ENCODE data around the gene FHIT.
"Not testable (repeated sequence)": the region's sequence is repeated elsewhere in the genome, so short reads cannot be mapped to it uniquely, and the experiment has no call there.

Gene FHIT

DNA sequence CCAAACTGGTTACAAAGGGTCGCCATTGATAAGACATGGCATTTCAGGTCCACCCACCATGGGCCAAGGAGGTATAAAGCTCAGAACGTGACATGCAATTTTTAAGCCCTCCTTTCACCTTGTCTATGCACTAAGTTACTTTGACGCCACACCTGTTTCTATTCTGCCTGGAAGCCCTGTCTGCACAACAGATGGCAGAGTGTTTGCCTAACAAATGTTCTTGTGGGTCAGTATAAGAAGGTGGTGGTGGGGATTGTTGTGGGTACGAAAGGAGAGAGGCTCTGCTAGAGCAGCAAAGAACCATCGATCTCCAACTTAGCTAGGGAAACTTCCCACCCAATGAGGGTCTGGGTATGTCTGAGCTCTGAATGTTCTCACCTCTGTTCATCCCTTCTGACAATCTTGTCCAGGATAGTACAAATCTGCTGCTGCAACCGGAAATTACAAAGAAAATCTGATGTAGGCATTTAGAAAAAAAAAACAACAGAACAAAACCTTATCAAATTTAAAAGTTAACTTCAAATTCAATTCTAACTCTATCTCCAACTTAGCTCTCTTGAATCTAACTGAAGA, 1256.4 kb downstream of the FHIT start:
- no peak for DNase-seq (ENCODE audit: low read depth)

GRCh38 chr3:59992578-59992977, 1258.7 kb downstream of the FHIT start:
- no peak for DNase-seq (ENCODE audit: low read depth)

DNA sequence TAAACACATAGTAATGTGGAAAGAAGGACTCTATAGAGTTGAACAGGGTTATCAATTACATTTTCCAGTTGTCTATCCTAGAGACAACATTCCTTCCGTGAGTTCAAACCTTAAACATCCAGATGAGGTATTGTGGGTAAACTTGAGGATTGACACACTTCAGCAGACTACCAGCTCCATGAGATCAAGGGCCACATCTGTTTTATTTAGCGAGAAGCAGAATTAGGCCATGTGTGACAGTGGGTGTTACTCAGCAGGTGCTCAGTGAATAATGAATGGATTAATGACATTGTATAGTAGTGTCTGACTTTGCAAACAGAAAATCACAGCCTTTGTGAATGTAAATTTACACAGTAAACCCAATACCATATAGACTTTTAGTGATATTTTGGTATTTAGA, 1260.3 kb downstream of the FHIT start:
- DNase-seq (ENCODE audit: low read depth): no peak

GRCh38 chr3:59982510-59982909, 1268.7 kb downstream of the FHIT start:
- no peak for DNase-seq (ENCODE audit: low read depth)

DNA sequence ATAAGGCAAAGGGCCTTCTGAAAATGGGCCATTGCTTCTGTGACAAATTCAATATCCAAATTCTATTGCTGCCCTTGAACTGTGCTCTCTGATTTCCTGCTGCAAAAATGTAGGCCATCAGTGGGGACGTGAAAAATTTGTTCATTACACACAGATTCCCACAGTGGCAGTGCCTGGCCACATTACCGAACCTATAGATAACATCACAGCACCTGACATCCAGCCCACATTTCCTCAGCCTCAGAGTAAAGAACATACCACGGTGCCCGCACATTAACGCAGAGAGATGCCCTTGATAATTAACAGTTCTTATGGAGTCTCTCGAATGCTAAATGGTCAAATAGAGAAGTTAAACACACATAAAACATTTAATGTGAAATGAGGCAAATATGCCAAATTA, 1269.9 kb downstream of the FHIT start:
- no peak for DNase-seq (ENCODE audit: low read depth)

DNA sequence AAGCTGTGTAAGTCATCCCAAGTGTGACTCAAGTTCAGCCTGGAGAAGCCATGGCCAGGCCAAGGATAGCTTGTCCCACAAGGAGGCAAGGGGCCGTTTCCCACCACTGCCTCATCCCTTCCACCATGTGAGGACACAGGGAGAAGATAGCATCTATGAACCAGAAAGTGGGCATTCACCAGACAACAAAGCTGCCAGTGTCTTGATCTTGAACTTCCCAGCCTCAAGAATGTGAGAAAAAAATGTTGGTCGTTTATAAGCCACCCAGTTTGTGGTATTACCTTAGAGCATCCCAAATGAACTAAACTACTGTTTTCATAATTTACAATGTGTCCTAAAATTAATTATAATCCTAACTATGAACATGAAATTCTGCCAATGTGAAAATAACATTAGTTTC, 1270.7 kb downstream of the FHIT start:
- no peak for DNase-seq (ENCODE audit: low read depth)

DNA sequence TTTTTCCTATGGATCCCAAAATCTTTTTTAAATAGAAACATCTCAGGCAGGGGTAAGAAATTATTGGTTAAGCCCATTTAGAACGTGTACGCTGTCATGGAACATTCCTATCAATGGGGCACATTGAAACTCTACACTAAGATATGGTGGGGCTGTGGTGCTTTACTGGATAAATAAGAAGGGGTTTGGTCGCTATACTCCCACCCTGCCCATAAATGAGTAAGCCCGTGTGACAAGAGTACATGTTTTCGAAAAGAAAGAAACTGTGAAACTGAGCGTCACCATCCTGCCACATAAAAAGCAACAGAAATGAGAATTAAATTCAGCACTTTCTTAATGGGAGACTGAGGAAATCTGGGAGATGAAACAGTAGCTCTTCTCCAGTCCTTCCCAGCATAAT, 1271.7 kb downstream of the FHIT start:
- DNase-seq (ENCODE audit: low read depth): no peak

DNA sequence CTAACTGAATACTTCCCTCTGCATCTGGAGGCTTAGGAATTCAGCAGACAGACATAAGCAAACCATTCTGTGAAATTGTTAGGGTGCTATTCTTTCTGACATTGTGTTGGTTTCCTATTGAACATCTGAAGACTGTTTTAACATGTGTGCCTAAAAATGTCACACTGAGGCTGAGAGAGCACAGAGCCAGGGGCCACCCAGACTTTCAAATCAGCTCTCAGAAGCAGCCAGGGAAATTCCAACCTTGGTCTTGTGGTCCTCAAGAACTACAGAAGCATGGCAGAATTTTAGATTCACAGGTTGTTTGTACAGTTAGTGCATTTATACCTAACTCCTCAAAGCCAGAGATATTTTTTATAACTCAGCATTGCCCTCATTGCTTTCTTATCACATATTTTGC, 1272.3 kb downstream of the FHIT start:
- no peak for DNase-seq (ENCODE audit: low read depth)

DNA sequence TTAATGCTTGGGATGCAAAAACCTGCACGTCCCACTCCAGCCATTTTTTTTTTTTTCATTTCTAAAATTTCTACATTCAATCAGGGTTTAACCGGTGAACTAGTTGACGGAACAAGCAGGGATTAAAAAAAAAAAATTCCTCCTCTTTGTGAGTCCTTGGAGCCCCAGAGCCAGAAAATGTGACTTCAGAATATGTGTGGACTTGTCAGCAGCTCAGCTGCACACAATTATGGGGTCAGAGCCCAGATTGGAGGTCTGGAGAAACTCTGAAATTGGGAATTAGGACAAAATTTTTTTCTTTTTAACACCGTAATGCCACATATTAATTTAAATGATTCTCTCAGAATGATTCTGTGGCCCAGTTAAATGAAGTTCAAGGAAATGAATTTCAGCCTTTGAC, 1280.5 kb downstream of the FHIT start:
- no peak for DNase-seq (ENCODE audit: low read depth)

DNA sequence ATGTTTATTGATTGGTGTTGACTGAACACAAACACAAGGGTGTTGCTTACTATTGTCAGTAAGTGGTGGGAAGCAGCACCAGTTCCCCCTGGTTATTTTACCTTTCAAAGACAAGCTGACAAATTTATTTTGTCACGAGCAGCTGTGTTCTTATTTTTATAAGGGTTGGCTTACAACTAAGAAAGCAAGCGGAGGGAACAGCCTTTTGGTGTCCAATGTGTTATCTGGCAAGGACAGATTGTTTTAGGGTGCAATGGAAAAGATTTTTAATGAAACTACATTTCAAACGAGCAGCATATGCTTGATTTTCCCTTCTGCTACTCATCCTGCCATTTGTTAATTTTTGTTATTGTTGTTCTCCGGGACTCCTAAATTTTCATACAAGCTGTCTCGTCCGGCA, 1280.9 kb downstream of the FHIT start:
- DNase-seq (ENCODE audit: low read depth): no peak

DNA sequence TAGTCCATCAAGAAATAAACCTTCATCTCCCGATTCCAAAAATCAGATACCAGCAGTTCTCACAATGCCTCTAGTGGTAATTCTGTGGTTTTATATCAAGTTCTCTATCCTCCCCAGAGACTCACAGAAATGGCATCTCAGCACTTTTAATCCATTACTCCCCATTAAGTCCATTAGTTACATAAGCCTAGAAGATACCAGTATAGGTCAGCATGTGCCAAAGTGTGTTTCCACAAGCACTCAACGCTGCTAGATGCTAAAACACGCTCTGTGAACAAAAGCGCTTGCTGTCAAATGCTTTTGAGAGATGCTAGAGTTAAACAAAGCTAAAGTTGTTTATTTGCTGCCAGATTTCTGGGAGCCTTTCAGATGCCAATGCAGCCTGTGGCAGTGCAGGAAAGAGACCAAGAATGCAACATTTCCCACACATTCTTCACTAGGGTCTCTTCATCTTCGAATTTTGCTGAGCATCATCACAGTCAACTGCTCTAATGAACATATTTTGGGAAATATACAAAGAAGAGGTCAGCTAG, 1282.7 kb downstream of the FHIT start:
- no peak for DNase-seq (ENCODE audit: low read depth)

- DNase-seq (ENCODE audit: low read depth): no peak
These were observed 1287.6 kb downstream of the FHIT start for GRCh38 chr3:59963676-59964075.

- DNase-seq (ENCODE audit: low read depth): no peak
These were observed 1294.1 kb downstream of the FHIT start for GRCh38 chr3:59957150-59957549.

DNA sequence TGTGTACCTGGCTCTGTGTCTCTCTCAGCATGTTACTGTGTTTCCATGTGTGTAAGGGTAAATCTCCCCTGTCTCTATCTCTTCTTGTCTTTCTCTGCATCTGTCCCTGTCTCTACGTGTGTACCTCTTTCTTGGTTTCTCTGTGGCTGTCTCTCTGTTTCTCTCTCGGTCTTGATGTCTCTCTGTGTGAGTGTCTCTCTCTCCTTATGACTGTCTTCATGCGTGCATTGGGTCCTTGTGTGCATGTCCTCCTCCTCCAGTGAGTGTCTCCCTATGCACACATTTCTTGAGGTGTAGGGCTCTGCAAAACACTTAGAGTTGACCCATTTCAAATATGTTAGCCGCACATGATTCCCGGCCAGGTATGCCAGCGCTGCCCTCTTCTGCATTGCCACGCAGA, 1298.1 kb downstream of the FHIT start:
- no peak for DNase-seq (ENCODE audit: low read depth)

DNA sequence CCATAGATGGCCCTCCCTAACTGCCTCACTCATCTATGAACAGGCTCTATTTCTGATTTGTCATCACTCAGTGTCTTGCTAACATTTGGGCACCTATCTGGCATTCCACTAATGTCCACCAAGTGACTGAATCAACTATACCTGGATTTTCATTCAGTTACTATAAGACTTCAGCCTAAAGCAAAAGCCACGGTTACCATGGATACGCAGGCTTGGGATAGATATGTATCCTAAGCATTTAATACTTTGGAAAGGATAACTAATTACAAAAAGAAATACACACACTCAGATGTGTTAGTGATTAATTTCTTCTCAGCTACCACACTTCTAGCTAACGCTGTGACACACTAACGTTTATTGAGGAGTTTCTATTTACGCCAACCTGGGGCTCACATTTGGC, 1301.9 kb downstream of the FHIT start:
- no peak for DNase-seq (ENCODE audit: low read depth)

- no peak for DNase-seq (ENCODE audit: low read depth)
These were observed 1304.9 kb downstream of the FHIT start for GRCh38 chr3:59946401-59946800.

GRCh38 chr3:59940718-59941117, 1310.5 kb downstream of the FHIT start:
- DNase-seq (ENCODE audit: low read depth): no peak

- no peak for DNase-seq (ENCODE audit: low read depth)
These were observed 1311.3 kb downstream of the FHIT start for GRCh38 chr3:59939826-59940426.

- no peak for DNase-seq (ENCODE audit: low read depth)
These were observed 1312.4 kb downstream of the FHIT start for GRCh38 chr3:59938828-59939227.

DNA sequence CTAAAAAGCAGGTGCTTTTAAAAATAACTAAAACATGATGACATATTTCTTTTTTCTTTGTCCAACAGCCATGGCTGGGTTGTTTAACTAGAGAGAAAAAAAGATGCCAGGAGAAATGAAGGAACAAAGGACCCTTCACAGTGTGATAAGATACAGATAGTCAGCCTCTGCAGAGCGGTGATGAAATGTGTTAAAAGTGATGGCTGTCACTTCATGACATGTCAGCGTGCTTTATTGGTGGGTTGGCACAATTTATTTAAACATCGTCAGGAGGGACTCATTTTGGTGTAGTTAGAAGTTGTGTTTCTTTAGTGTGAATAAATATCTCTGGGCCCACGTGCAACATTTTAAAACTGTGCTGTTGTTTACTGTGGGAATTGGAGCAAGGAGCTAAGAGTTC, 1314.1 kb downstream of the FHIT start:
- DNase-seq (ENCODE audit: low read depth): no peak

DNA sequence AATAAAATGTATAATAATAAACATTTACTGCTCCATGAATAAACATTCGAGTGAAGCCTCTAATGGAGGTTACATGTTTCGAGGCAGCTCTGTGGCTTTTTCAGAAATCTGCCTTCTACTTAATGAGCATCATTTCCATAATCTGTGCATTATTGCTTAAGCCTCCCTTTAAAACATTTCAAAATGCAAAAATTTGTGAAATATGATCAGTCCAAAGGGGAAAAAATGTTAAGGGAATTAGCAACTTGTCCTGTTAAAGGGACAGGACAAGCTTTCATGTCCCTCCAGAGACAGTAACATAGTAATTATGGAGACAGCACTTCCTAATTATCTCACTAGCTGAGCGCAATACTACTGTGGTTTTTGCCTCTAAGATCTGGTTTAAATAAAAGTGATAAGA, 1314.8 kb downstream of the FHIT start:
- DNase-seq (ENCODE audit: low read depth): no peak

DNA sequence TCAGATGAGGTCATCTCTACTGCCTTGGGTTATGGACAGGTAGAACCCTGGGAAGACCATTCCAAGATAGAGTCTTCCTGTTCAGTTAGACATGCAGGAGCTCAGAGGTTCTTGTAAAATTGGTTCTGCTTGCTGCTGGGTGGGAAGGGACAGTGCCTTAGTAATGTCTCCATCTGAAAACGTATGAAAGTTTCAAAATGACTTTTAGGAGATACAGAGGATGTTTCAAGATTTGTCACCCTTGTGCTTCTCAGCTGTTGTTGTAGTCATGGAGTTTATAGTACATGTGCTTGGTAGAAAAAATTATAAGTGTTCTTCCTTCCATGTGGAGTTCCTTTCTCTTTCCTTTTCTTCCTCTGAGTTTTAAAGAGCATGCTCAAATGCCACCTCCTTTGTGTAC, 1316.2 kb downstream of the FHIT start:
- DNase-seq (ENCODE audit: low read depth): no peak

DNA sequence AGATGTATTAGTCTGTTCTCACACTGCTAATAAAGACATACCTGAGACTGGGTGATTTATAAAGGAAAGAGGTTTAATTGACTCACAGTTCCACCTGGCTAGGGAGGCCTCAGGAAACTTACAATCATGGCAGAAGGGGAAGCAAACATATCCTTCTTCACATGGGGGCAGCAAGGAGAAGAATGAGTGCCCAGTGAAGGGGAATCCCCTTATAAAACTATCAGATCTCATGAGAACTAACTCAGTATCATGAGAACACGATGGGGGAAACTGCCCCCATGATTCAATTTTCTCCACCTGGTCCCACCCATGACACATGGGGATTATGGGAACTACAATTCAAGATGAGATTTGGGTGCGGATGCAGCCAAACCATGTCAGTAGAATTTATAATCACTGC, 1316.7 kb downstream of the FHIT start:
- not testable (repeated sequence) for DNase-seq (ENCODE audit: low read depth)

DNA sequence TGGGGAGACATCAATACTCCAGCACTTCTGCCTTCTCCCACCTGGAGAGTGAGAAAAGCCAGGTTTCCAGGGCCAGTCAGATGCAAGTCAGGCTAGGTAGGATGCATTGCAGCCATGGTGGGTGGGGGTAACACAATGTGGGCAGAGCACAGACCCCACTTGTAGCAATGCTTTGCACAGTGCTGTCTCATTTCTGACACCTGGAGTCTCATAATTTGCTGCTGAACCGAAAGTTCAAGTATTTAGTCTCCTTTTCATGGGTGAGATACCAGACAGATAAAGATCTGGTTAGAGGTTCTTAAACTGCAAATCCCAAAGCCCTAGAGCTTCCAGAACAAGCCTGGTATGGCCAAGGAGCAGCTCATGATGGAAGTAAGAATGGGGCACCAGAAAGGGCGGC, 1321.1 kb downstream of the FHIT start:
- no peak for DNase-seq (ENCODE audit: low read depth)

All from EH (cell line).